Gastroesophageal sphincter (tissue), 3 donors: ENCODE measurements around the gene MAGOH.

Source experiments
- CTCF ChIP-seq, 4 experiments: fragments of 200-600 bp in 2 of 4; fragments of 450-650 bp in 2 of 4; sonication (generic) in 1 of 4; IDR thresholded peaks; one replicate each; pipeline ENCODE4 v1.5.1; 2017 to 2019; ENCODE audit warnings: antibody characterized with exemption in 4 of 4, mild to moderate bottlenecking in 2 of 4, moderate library complexity in 2 of 4
- EP300 ChIP-seq: sonication (generic); formaldehyde crosslinking; IDR thresholded peaks from one replicate; pipeline ENCODE4 v1.6.1; 2017; ENCODE audit warnings: antibody characterized with exemption, mild to moderate bottlenecking
- POLR2A ChIP-seq, 2 donors: fragments of 450-650 bp; IDR thresholded peaks; one replicate each; pipeline ENCODE4 v1.6.1; 2017; ENCODE audit warnings: antibody characterized with exemption in 2 of 2, mild to moderate bottlenecking in 2 of 2, moderate library complexity in 1 of 2

GRCh38 chr1:53180226-53180625 lies 58.1 kb downstream of the MAGOH start:
- TF ChIP-seq CTCF (IDR thresholded peaks at IDR 0.05) (no peak), EP300 (no peak), POLR2A (IDR thresholded peaks at IDR 0.05) (no peak)
